HG03139 (cell line): ENCODE data around the gene ZNF592.

Source experiments
- ATAC-seq: cut with Tn5 transposase; IDR thresholded peaks from one replicate; pipeline ENCODE4 v1.9.1; 2021; ENCODE audit not compliant: unreplicated experiment

The ZNF592 gene

DNA sequence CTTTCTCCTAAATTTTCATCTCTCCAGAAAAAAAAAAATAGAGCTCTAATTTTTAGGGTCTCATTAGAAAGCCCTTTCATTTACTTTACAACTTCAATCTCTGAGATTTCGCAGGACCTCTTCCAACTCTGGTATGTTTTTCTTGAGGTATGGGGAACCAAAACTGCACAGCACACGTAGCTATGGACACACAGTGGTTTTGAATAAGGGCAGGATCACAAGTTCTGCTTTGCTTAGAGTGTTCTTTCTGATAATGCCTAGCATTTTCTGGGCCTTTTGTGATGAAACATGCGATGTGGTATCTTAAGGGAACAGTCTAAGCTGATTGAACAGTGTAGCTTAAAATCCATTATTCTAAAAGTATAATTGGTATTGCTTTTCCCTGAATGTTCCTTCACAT is 25.3 kb downstream of the ZNF592 start:
- ATAC-seq, result no peak

DNA sequence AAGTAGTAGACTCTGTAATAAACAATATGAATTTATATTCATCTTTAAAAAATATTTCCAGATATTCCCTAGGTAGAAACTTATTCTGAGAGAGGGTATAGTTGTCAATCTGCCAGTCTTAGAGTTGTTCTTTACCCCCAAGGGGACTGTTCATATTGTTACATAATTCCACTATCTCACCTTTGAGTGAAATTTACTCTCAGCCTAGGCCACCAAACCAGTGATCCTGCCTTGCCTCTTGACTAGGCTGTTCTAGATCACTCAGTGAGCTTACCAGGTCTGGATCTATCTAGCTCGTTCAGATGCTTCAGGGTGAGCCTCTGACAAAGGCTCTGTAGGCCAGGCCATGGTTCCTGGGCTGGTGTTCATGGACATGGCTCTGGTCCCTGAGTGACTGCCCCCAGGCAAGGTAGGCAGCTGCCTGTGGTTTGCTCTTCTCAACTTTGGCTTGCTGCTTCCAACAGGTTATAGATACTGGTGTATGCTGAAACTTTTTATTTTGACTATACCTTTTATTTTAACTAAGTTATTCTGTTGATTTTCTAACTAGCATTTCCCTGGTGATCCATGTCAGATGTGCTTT is 27.6 kb downstream of the ZNF592 start:
- ATAC-seq, result no peak

DNA sequence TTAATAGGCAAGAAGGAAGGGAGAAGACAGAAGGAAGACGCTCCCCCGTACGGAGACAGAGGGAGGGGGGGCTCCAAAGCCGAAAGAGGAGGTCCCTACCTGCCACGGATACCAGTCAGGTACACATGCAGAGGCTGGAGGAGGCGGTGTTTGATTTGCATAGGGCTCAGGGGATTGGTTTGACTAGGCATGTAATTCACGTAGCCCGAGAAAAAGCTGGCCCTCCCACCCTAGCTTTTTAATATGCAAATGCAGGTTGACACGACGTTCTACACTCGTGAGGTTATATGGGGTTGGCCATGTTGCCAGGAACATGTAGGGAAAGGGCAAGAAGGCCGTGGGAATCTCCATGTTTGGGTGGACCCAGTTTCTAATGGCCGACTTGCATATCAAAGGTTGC is 29.8 kb downstream of the ZNF592 start:
- no peak for ATAC-seq

DNA sequence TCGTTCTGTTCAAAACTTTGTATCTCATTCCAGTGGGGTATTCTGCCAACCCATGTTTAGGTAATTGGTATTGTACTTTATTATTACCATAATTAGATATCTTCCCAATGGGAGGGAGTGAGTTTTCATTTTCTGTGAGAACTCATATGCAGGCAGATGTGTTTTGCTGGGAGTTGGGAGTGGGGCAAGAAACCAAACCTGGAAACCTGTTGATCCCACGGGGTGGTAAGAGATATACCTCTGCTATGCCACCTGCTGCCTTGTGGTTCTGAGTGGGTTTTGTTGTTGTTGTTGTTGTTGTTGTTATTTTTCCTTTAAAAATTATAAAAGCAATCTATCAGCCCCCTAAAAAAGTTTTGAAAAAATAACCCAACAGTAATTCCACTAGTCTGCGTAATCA is 32.1 kb downstream of the ZNF592 start:
- ATAC-seq, result no peak

DNA sequence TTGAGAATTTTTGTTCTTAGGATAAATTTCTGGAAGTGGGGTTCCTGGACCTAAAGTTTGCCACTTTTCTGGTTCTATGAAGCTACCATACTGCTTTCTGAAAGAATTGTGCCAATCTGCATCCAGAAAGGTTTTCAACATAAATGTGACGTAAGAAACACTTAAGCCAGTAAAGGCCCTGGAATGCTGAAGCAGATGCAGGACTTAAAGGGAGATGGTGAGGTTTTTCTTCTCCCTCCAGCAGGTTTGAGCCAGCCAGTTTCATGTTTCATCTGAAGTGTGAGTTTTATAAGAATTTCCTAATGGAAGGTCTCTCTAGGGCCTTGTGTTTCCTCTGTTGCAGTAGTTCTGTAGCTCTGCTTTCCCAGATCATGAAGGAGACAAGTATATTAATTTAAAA is 33.1 kb downstream of the ZNF592 start:
- ATAC-seq, result no peak

DNA sequence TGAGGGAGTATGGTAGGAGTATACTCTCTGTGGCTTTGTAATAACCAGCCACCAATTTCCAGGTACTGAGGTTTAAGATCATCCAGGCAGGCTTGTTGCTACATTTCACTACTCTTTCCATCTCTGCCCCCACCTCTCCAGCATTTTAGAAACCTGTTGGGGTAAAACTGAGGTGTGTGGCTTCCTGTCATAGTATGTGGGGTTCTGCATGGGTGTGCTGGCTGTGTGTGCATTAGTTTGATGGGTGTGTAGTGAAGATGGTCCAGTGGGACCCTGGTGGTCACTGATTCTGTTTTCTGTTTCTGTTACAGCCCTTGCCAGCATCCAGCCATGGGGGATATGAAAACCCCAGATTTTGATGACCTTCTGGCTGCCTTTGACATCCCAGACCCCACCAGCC is 34.0 kb downstream of the ZNF592 start:
- ATAC-seq, result no peak

GRCh38 chr15:84783493-84784251 is 35.3 kb downstream of the ZNF592 start:
- no peak for ATAC-seq

DNA sequence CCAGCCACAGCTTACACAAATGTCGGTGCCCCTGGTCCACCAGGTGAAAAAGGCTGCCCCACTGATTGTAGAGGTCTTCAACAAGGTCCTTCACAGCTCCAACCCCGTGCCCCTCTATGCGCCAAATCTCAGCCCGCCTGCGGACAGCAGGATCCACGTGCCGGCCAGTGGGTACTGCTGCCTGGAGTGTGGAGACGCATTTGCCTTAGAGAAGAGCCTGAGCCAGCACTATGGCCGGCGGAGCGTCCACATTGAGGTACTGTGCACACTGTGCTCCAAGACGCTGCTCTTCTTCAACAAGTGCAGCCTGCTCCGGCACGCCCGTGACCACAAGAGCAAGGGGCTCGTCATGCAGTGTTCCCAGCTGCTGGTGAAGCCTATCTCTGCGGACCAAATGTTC is 35.9 kb downstream of the ZNF592 start:
- no peak for ATAC-seq

DNA sequence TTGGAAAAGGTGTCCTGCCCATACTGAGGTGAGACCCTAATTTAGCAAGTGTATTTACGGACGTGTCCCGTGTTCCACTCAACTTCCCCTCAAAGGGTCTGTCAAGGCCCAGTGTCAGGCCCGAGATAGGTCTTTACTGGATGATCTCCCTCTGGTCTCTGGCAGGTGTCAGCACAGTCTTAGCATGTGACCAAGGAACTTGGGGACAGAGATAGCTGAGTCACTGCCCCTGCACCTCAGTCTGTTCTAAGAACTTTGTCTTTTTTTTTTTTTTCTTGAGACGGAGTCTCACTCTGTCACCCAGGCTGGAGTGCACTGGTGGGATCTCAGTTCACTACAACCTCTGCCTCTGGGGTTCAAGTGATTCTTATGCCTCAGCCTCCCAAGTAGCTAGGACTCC is 36.7 kb downstream of the ZNF592 start:
- ATAC-seq, result no peak

DNA sequence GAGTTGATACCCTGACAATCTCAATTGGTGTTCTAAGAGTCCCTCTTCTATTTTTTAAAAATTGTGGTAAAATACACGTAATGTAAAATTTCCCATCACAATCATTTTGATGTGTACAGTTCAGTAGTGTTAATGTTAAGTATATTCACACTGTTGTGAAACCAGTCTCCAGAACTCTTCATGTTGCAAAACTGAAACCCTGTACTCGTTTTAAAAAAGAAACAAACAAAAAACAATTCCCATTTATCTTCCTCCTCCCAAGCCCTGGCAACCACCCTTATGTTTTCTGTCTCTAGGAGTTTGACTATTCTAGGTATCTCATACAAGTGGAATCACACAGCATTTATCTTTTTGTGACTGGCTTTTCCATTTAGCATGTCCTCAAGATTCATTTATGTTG is 40.1 kb downstream of the ZNF592 start:
- ATAC-seq, result no peak

- ATAC-seq, result no peak
Measured at GRCh38 chr15:84789762-84790161, 41.4 kb downstream of the ZNF592 start.

- ATAC-seq, result no peak
Measured at GRCh38 chr15:84790676-84791075, 42.3 kb downstream of the ZNF592 start.

DNA sequence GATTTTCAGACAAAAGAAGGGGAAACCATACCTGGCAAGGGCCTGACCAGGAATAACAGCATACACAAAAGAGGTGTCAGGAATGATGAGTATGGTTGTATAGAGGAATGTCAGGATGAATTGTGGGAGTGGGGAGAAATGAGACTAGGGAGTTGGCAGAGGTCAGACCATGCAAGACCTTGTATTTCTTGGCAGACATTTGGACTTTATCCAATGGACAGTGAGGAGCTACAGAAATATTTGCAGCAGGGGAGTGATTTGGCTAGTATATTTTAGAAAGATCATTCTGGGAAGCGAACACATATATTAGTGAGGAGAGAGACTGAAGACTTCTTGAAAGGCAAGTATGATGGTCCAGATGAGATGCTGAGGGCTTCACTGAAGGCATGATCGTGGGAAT is 43.4 kb downstream of the ZNF592 start:
- ATAC-seq, result no peak

- no peak for ATAC-seq
Measured at GRCh38 chr15:84793431-84794161, 45.2 kb downstream of the ZNF592 start.

DNA sequence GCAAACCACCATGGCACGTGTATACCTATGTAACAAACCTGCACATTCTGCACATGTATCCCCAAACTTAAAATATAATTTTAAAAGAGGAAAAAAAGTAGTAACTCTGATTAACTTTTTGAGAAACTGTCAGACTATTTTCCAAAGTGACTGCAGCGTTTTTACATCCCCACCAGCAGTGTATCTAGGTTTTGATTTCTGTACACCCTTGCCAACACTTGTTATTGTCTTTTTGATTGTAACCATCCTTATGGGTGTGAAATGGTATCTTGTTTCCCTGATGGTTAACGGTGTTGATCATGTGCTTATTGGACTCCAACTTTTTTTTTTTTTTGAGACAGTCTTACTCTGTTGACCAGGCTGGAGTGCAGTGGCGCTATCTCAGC is 45.8 kb downstream of the ZNF592 start:
- ATAC-seq, result no peak

DNA sequence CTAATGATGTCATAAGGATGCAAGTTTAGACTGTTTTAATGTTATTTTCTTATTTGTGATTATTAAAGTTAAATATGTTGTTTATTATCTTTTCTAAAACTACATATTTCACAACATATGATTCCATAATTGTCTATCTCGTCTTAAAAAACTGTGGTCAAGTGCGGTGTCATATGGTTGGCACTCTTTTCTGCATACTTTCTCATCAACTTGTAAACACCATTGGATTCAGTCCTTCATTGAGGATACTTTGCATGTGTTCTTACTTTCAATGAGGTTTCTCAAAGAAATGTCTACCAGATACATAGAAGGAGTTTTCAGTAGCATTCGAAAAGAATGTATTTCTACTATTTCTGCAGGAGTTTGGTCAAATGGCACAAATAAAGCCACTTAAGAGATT is 46.8 kb downstream of the ZNF592 start:
- no peak for ATAC-seq

DNA sequence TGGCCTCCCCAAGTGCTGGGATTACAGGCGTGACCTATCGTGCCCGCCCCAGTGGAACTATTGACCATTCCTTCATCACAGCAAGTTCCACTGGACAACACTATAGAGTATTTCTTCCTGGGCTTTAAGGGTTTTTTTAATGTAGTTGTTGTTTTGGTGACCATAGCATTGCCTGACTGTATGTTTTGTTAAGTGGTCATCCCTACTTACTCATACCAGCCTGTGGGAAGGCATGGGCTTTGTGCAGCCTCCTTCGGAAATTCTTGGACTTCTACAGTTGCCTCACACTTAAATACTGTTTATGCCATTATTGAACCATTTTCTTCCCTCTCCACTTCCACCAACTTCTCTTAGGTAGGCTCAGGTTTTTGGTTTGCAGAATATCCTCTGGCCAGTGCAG is 48.8 kb downstream of the ZNF592 start:
- ATAC-seq, result no peak

DNA sequence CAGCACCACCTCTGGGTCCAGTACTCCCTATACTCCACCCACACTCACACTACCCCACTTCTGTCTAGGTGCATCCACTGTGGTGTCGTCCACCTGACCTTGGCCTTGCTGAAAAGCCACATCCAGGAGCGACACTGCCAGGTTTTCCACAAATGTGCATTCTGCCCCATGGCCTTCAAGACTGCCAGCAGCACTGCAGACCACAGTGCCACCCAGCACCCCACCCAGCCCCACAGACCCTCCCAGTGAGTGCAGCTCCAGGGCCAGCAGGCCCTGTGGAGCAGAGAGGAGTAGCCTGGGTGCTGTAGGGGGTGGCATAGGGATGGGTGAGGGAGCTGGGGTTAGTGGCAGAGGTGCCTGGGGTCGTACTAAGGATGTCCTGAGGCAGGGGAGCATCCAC is 49.4 kb downstream of the ZNF592 start:
- ATAC-seq, result no peak

- ATAC-seq, result no peak
Measured at GRCh38 chr15:84798436-84798946, 50.1 kb downstream of the ZNF592 start.

GRCh38 chr15:84799511-84800187 is 51.3 kb downstream of the ZNF592 start:
- no peak for ATAC-seq

DNA sequence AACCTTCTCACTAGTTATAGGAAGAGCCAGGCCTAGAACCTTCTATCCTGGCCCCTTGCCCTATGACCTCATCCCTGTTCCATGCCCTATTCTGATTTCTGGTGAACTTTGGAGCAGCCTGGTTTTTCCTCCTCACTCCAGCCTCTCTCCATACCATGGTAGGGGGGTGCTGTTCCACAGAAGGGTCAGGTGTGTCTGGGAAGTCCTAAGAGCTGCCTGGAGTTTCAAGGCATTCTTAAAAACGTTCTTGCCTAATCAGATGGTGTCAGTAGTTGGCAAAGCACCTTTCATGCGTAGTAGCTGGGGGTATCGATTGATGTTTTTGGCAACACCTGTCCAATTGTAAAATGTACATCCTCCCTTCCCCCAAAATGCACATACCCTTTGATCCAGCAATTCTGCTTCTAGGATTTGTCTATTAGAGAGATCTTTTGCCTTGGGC is 52.0 kb downstream of the ZNF592 start:
- no peak for ATAC-seq
